Right atrium auricular region (tissue), 2 donors: ENCODE measurements around the gene WDR70. TPM values are rescaled to one million over a fixed set of nuclear protein-coding genes. Genes with fewer than 3 reads are reported as not detected.
"Not testable (repeated sequence)": the region's sequence is repeated elsewhere in the genome, so short reads cannot be mapped to it uniquely, and the experiment has no call there.

Experiments
- DNase-seq: peaks from one replicate; pipeline ENCODE4 v3.0.0-alpha.2; 2019; ENCODE audit warnings: low spot score
- H3K27ac ChIP-seq, 2 donors: fragments of 200-600 bp; sonication (generic); 1 replicate in 1 of 2; 2 replicates in 1 of 2; pipeline ENCODE4 v1.5.1; 2016 to 2019
- H3K27me3 ChIP-seq, 2 donors: fragments of 200-600 bp; sonication (generic); one replicate each; pipeline versions ENCODE4 v1.5.1 to v1.6.0; 2017 to 2019
- H3K36me3 ChIP-seq: fragments of 200-600 bp; sonication (generic); one replicate; pipeline ENCODE4 v1.5.1; 2016
- H3K4me1 ChIP-seq, 2 donors: fragments of 200-600 bp; sonication (generic); one replicate each; pipeline versions ENCODE4 v1.5.1 to v1.6.0; 2017 to 2019
- H3K4me3 ChIP-seq, 2 donors: fragments of 200-600 bp; sonication (generic); 1 replicate in 1 of 2; 2 replicates in 1 of 2; pipeline ENCODE4 v1.5.1; 2017 to 2019; ENCODE audit warnings: mild to moderate bottlenecking in 1 of 2, moderate library complexity in 1 of 2
- H3K9me3 ChIP-seq, 2 donors: fragments of 200-600 bp; sonication (generic); one replicate each; pipeline ENCODE4 v1.5.1; 2019
- total RNA-seq, 2 donors: library from RNA; depleted of rRNA; stranded (reverse); fragments of >200 nt; gene quantifications; one replicate each; pipeline ENCODE4 v1.1.0, GENCODE V29; 2016
- TF ChIP-seq, protein P1 (sequence below), 2 donors: fragments of 200-600 bp; sonication (generic); IDR thresholded peaks; one replicate each; pipeline ENCODE4 v1.5.1; 2019; ENCODE audit warnings: antibody characterized with exemption in 2 of 2

The WDR70 gene
- total RNA-seq, 2 donors from 2014 or later = 8.2 to 12.2 TPM

DNA sequence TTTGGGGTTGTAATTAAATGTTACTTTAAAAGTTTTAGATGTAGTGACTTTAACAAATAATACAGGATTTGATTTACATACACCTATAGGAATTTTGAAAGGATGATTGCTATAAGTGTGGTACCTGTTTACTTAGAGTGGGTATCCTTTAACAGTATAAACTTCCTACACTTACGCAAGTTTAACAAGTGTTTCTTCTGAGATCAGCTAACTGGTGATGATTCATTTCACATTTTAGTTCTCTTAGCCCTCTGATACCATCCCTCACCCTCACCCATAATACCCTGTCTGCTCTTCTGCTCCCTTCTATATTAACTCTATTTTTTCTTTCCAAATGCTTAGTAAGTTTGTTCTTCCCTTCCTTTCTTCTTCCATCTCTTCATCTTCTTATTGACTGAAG is 262.8 kb downstream of the WDR70 start:
- H3K9me3 ChIP-seq = peaks cover 0 to 20% of the 10 kb centered on the region in 2 donors
- no peaks in the 10 kb centered on the region for H3K4me1 ChIP-seq
- TF ChIP-seq, protein P1, sequence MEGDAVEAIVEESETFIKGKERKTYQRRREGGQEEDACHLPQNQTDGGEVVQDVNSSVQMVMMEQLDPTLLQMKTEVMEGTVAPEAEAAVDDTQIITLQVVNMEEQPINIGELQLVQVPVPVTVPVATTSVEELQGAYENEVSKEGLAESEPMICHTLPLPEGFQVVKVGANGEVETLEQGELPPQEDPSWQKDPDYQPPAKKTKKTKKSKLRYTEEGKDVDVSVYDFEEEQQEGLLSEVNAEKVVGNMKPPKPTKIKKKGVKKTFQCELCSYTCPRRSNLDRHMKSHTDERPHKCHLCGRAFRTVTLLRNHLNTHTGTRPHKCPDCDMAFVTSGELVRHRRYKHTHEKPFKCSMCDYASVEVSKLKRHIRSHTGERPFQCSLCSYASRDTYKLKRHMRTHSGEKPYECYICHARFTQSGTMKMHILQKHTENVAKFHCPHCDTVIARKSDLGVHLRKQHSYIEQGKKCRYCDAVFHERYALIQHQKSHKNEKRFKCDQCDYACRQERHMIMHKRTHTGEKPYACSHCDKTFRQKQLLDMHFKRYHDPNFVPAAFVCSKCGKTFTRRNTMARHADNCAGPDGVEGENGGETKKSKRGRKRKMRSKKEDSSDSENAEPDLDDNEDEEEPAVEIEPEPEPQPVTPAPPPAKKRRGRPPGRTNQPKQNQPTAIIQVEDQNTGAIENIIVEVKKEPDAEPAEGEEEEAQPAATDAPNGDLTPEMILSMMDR (IDR thresholded peaks at IDR 0.05) = no peak
- H3K27ac ChIP-seq = no peak overlapping the region
- H3K4me3 ChIP-seq = no peak overlapping the region
- no peak for DNase-seq
- H3K27me3 ChIP-seq = no peaks in the 10 kb centered on the region
- no peaks in the 10 kb centered on the region for H3K36me3 ChIP-seq

DNA sequence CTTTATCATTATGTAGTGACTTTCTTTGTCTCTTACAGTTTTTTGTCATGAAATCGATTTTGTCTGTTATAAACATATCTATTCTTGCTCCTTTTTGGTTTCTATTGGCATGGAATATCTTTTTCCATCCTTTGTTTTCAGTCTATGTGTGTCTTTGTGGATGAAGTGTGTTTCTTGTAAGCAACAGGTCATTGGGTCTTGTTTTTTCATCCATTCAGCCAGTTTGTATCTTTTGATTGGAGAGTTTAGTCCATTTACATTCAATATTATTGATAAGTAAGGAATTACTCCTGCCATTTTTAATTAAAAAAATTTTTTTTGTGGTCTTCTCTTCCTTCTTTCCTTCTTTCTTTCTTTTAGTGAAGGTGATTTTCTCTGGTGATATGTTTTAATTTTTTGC is 266.6 kb downstream of the WDR70 start:
- TF ChIP-seq, protein P1 (IDR thresholded peaks at IDR 0.05) = no peak
- Histone ChIP-seq H3K9me3 (peaks cover 0 to 20% of the 10 kb centered on the region in 2 donors), H3K27ac (no peak overlapping the region), H3K4me1 (no peaks in the 10 kb centered on the region), H3K27me3 (no peaks in the 10 kb centered on the region), H3K4me3 (no peak overlapping the region), H3K36me3 (no peaks in the 10 kb centered on the region)
- DNase-seq = no peak

GRCh38 chr5:37654566-37654965 is 275.4 kb downstream of the WDR70 start:
- H3K4me1 ChIP-seq, H3K36me3 ChIP-seq, H3K9me3 ChIP-seq, H3K4me3 ChIP-seq, H3K27me3 ChIP-seq, DNase-seq, H3K27ac ChIP-seq: not testable (repeated sequence)

DNA sequence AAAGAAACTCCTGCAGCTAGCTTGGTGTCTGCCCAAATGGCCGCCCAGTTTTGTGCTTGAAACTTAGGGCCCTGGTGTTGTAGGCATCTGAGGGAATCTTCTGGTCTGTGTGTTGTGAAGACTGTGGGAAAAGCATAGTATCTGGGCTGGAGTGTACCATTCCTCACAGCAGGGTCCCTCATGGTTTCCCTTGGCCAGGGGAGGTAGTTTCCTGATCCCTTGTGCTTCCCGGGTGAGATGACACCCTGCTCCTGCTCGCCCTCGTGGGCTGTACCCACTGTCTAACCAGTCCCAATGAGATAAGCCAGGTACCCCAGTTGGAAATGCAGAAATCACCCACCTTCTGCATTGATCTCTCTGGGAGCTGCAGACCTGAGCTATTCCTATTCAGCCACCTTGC is 277.9 kb downstream of the WDR70 start:
- no peaks in the 10 kb centered on the region for H3K4me1 ChIP-seq
- no peak for DNase-seq
- H3K9me3 ChIP-seq = no peaks in the 10 kb centered on the region
- no peaks in the 10 kb centered on the region for H3K36me3 ChIP-seq
- H3K27ac ChIP-seq = no peak overlapping the region
- TF ChIP-seq, protein P1 (IDR thresholded peaks at IDR 0.05) = no peak
- no peak overlapping the region for H3K4me3 ChIP-seq
- no peaks in the 10 kb centered on the region for H3K27me3 ChIP-seq

- H3K4me3 ChIP-seq = no peak overlapping the region
- no peaks in the 10 kb centered on the region for H3K9me3 ChIP-seq
- TF ChIP-seq, protein P1 (IDR thresholded peaks at IDR 0.05) = no peak
- H3K4me1 ChIP-seq = no peaks in the 10 kb centered on the region
- H3K27me3 ChIP-seq = no peaks in the 10 kb centered on the region
- H3K27ac ChIP-seq = no peak overlapping the region
- no peak for DNase-seq
- H3K36me3 ChIP-seq = no peaks in the 10 kb centered on the region
Observed at GRCh38 chr5:37658440-37658839, 279.3 kb downstream of the WDR70 start.

- no peak overlapping the region for H3K27ac ChIP-seq
Observed at GRCh38 chr5:37660319-37660718, 281.2 kb downstream of the WDR70 start.

More at GRCh38 chr5:37660319-37660718, 281.2 kb downstream of the WDR70 start:
- DNase-seq = no peak
- TF ChIP-seq, protein P1 (IDR thresholded peaks at IDR 0.05) = no peak
- Histone ChIP-seq H3K27me3 (no peaks in the 10 kb centered on the region), H3K4me3 (no peak overlapping the region), H3K36me3 (no peaks in the 10 kb centered on the region), H3K9me3 (no peaks in the 10 kb centered on the region), H3K4me1 (peaks cover 0 to 5% of the 10 kb centered on the region in 2 donors)
